ENCODE data around the gene P4HB.

- TF ChIP-seq CTCF (conservative IDR thresholded peaks at IDR 0.05; ENCODE audit: low read length) = no peak
- TF ChIP-seq EZH2phosphoT487 (IDR thresholded peaks at IDR 0.05; ENCODE audit: borderline replicate concordance, low read depth, low read length) = no peak
Observed at GRCh38 chr17:81905993-81906392, 45.7 kb upstream of the P4HB start.

Measured in OCI-LY7 (cell line).